Measurements from ENCODE around the gene CHI3L2. TPM values are rescaled to one million over a fixed set of nuclear protein-coding genes. Genes with fewer than 3 reads are reported as not detected.

The CHI3L2 gene
- total RNA-seq, 1 experiment from 2014 or later, result 0.61 TPM

DNA sequence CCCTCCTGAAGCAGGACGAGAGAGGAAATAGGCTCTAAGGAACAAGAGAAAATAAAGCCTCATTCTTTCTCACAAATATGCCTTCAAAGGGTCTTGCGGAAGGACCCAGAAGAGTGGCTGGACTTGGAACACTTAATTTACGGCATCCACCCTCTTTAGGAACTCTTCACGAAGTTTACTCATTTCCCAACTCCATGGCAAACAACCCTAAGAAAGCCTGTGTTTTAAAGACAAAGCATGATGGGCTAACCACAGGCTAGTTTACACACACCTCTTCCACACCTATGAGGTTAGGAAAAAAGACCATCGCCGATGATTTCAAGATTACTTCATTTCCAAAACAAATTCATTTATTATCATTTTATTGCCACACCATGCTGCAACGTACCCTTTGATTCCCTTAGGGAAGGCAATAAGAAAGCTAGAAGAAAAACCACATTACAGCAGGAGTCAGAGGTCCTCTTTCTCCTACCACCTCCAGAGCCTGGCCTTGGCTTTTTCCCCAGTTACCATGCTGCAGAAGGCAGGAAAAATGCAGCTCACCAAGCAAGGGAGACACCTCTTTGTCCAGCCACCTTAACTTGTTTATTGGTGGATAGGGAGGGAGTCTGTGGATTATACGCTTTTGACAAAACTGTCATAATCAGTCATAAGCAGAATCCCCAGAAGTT lies 29.6 kb downstream of the CHI3L2 start (continued):
- TF ChIP-seq FOXP1 (CRISPR knock-in tag; IDR thresholded peaks at IDR 0.05; ENCODE audit: borderline replicate concordance) (no peak), TP53 (CRISPR knock-in tag; IDR thresholded peaks at IDR 0.05) (no peak)
- TF ChIP-seq, protein P1, sequence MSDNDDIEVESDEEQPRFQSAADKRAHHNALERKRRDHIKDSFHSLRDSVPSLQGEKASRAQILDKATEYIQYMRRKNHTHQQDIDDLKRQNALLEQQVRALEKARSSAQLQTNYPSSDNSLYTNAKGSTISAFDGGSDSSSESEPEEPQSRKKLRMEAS (CRISPR knock-in tag; IDR thresholded peaks at IDR 0.05), result no peak
- TF ChIP-seq, protein P2, sequence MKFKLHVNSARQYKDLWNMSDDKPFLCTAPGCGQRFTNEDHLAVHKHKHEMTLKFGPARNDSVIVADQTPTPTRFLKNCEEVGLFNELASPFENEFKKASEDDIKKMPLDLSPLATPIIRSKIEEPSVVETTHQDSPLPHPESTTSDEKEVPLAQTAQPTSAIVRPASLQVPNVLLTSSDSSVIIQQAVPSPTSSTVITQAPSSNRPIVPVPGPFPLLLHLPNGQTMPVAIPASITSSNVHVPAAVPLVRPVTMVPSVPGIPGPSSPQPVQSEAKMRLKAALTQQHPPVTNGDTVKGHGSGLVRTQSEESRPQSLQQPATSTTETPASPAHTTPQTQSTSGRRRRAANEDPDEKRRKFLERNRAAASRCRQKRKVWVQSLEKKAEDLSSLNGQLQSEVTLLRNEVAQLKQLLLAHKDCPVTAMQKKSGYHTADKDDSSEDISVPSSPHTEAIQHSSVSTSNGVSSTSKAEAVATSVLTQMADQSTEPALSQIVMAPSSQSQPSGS (CRISPR knock-in tag; IDR thresholded peaks at IDR 0.05; ENCODE audit: borderline replicate concordance, low read depth), result no peak

DNA sequence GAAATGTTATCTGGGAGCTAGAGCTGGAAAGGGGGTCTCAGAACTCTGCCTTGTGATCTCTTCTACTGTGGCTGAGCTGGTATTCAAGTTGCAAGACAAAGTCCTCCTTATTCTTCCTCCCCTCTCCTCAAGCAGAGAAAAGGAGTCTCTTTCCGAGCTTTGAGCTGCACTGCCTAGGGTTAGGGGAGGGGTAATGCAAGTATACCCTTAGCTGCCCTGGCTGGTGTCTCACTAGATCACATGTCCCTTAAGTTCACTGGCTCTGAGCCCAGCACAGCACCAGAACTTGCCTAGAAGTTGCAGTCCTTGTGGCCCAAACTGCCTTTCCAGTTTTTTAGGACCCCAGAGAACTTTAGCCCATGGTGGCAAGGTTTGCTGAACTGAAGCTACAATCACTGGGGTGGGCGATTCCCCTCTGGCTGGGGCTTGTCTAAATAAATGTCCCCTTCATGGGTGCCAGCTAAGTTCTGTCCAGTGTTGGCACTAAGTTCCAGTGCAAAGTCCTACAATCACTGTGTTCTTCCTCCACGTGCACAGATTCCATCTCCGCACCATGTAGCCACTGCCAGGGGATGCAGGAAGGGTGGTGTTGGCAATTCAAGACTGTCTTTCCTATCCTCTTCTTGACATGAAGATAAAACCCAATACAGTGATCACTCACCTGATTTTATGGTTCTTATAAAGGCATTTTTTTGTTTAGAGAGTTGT lies 40.4 kb downstream of the CHI3L2 start:
- H3K9me3 Mint-ChIP-seq, result peaks cover 22% of the 10 kb centered on the region
- ChIA-PET POLR2A (no interaction called here), CTCF (no interaction called here)
- ATAC-seq (no peak), DNase-seq (ENCODE audit: low spot score) (no peak)
- H3K36me3 Mint-ChIP-seq, result 0 out of 2 replicates have a peak, but pooled peaks cover 2% of the 10 kb centered on the region
- no peak overlapping the region for H3K27ac Mint-ChIP-seq
- peaks cover 22% of the 10 kb centered on the region for H3K27me3 Mint-ChIP-seq (ENCODE audit: low read depth)
- H3K4me1 Mint-ChIP-seq, result peaks cover 19% of the 10 kb centered on the region
- H3K4me3 Mint-ChIP-seq, result no peak overlapping the region
- TF ChIP-seq PRRX2 (CRISPR knock-in tag; IDR thresholded peaks at IDR 0.05) (no peak), IRF2 (CRISPR knock-in tag; IDR thresholded peaks at IDR 0.05; ENCODE audit: borderline replicate concordance, low read depth) (no peak), ATF6 (CRISPR knock-in tag; IDR thresholded peaks at IDR 0.05) (no peak), HMGA2 (CRISPR knock-in tag; IDR thresholded peaks at IDR 0.05) (no peak), CBFB (CRISPR knock-in tag; IDR thresholded peaks at IDR 0.05; ENCODE audit: low read depth) (no peak), MXD4 (CRISPR knock-in tag; IDR thresholded peaks at IDR 0.05; ENCODE audit: borderline replicate concordance) (no peak), JUN (CRISPR knock-in tag; IDR thresholded peaks at IDR 0.05) (no peak), ZNF425 (CRISPR knock-in tag; conservative IDR thresholded peaks at IDR 0.05) (no peak), ARID4B (CRISPR knock-in tag; IDR thresholded peaks at IDR 0.05; ENCODE audit: borderline replicate concordance) (no peak), TEAD1 (CRISPR knock-in tag; IDR thresholded peaks at IDR 0.05) (no peak), SOX15 (CRISPR knock-in tag; IDR thresholded peaks at IDR 0.05) (no peak)
- TF ChIP-seq, protein P3, sequence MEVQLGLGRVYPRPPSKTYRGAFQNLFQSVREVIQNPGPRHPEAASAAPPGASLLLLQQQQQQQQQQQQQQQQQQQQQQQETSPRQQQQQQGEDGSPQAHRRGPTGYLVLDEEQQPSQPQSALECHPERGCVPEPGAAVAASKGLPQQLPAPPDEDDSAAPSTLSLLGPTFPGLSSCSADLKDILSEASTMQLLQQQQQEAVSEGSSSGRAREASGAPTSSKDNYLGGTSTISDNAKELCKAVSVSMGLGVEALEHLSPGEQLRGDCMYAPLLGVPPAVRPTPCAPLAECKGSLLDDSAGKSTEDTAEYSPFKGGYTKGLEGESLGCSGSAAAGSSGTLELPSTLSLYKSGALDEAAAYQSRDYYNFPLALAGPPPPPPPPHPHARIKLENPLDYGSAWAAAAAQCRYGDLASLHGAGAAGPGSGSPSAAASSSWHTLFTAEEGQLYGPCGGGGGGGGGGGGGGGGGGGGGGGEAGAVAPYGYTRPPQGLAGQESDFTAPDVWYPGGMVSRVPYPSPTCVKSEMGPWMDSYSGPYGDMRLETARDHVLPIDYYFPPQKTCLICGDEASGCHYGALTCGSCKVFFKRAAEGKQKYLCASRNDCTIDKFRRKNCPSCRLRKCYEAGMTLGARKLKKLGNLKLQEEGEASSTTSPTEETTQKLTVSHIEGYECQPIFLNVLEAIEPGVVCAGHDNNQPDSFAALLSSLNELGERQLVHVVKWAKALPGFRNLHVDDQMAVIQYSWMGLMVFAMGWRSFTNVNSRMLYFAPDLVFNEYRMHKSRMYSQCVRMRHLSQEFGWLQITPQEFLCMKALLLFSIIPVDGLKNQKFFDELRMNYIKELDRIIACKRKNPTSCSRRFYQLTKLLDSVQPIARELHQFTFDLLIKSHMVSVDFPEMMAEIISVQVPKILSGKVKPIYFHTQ (CRISPR knock-in tag; IDR thresholded peaks at IDR 0.05), result no peak
- TF ChIP-seq, protein P4, sequence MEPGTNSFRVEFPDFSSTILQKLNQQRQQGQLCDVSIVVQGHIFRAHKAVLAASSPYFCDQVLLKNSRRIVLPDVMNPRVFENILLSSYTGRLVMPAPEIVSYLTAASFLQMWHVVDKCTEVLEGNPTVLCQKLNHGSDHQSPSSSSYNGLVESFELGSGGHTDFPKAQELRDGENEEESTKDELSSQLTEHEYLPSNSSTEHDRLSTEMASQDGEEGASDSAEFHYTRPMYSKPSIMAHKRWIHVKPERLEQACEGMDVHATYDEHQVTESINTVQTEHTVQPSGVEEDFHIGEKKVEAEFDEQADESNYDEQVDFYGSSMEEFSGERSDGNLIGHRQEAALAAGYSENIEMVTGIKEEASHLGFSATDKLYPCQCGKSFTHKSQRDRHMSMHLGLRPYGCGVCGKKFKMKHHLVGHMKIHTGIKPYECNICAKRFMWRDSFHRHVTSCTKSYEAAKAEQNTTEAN (CRISPR knock-in tag; IDR thresholded peaks at IDR 0.05), result no peak
- TF ChIP-seq, protein P5, sequence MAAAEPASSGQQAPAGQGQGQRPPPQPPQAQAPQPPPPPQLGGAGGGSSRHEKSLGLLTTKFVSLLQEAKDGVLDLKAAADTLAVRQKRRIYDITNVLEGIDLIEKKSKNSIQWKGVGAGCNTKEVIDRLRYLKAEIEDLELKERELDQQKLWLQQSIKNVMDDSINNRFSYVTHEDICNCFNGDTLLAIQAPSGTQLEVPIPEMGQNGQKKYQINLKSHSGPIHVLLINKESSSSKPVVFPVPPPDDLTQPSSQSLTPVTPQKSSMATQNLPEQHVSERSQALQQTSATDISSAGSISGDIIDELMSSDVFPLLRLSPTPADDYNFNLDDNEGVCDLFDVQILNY (CRISPR knock-in tag; IDR thresholded peaks at IDR 0.05), result no peak

Measured in WTC11 (cell line).